Pancreas (tissue), 10 donors: ENCODE results near the gene C11orf86. TPM values are rescaled to one million over a fixed set of nuclear protein-coding genes. Genes with fewer than 3 reads are reported as not detected.

Experiments
- ATAC-seq, 4 donors: fragments of 200-7000 bp; cut with Tn5 transposase; one replicate each; pipeline versions ENCODE4 v1.8.0 to v1.9.1; 2020; ENCODE audit warnings: mild to moderate bottlenecking in 4 of 4, moderate library complexity in 4 of 4
- DNase-seq, 6 donors: peaks; one replicate each; pipeline ENCODE4 v3.0.0-alpha.2; 2020
- FAIRE-seq: peaks from 2 replicates; lab custom pipeline; 2012; peaks lifted over from hg19 to GRCh38; lab: Jason Lieb, UNC
- H3K27ac ChIP-seq, 4 donors: fragments of 200-600 bp; sonication (generic); 1 replicate in 3 of 4; 2 replicates in 1 of 4; pipeline versions ENCODE4 v1.5.0 to v1.8.0; 2020
- H3K27me3 ChIP-seq, 4 donors: fragments of 200-600 bp; one replicate each; pipeline ENCODE4 v1.8.0; 2021
- H3K36me3 ChIP-seq, 3 donors: fragments of 200-600 bp; sonication (generic) in 1 of 3; one replicate each; pipeline versions ENCODE4 v1.5.0 to v1.8.0; 2020 to 2021
- H3K4me1 ChIP-seq, 3 donors: fragments of 200-600 bp; one replicate each; pipeline ENCODE4 v1.8.0; 2021
- H3K4me3 ChIP-seq, 4 donors: fragments of 200-600 bp; sonication (generic) in 2 of 4; one replicate each; pipeline versions ENCODE4 v1.5.0 to v1.8.0; 2020 to 2021
- H3K9me3 ChIP-seq, 4 donors: fragments of 200-600 bp; one replicate each; pipeline ENCODE4 v1.8.0; 2021
- CTCF ChIP-seq, 4 donors: fragments of 200-600 bp; sonication (generic) in 3 of 4; IDR thresholded peaks; one replicate each; pipeline versions ENCODE4 v1.5.0 to v1.8.0; 2021; ENCODE audit warnings: antibody characterized with exemption in 4 of 4
- whole genome bisulfite sequencing, 2 donors: extraction: QIAGEN DNeasy Blood & Tissue Kit; methylation state at CpG; one replicate each; pipeline ENCODE4 v1.1.7; 2013; 5-methylcytosine and 5-hydroxymethylcytosine counted together
- intact Hi-C, 3 donors: fragments of 100-400 bp; cut with DNase I; formaldehyde crosslinking; loops; one replicate each; pipeline versions ENCODE4 v1.11.1 to v1.14.2; 2022
- polyA plus RNA-seq, 2 donors: library from polyadenylated mRNA; stranded (reverse); fragments of 200-250 nt; gene quantifications; one replicate each; pipeline ENCODE4 v1.2.3, GENCODE V29; 2013
- total RNA-seq, 6 donors: library from RNA; stranded (reverse); fragmentation: NEBNext Ultra II Directional in 4 of 6; extraction: Animal tissue kit (Norgen Biotek cat#: 25700) in 4 of 6; gene quantifications; one replicate each; pipeline versions ENCODE4 v1.2.1 to v1.2.4, GENCODE V29; 2021 to 2023
- donor health status: healthy with polysubstance abuse.
- donor health status: DM: no; HTN: no; CAD: no; lungs with moderate emphysema.
- donor health status: DM: no; HTN: no; CAD: no.
- donor health status: control.
- donor health status: control.
- donor health status: Bipolar disorder and iron deficiency.
- donor health status: DM: yes; HTN: yes; CAD: no.
- donor health status: DM: no; HTN: no; CAD: no.
- donor health status: DM: no; HTN: no; CAD: no.
- donor health status: DM: yes; HTN: yes; CAD: no.

C11orf86 gene
- total and polyA plus RNA-seq, 8 donors, result 0.07 to 0.38 TPM; not detected in 6

- no peaks in the 10 kb centered on the region for H3K4me1 ChIP-seq
Observed at GRCh38 chr11:66973956-66974580, 1.0 kb upstream of the C11orf86 start.

GRCh38 chr11:66975405-66976027 is 412 bp downstream of the C11orf86 start:
- no peak for TF ChIP-seq CTCF (IDR thresholded peaks at IDR 0.05)
- H3K4me3 ChIP-seq, result no peak overlapping the region
- no peaks in the 10 kb centered on the region for H3K4me1 ChIP-seq
- 66 to 68% methylated on average over 11 of the region's 11 CpGs for WGBS, 2 donors
- no peak for DNase-seq
- no peak for ATAC-seq
- no peak for FAIRE-seq
- H3K9me3 ChIP-seq, result no peaks in the 10 kb centered on the region
- H3K27ac ChIP-seq, result no peak overlapping the region
- H3K27me3 ChIP-seq, result no peaks in the 10 kb centered on the region
- intact Hi-C loops, result no loop called here
- no peaks in the 10 kb centered on the region for H3K36me3 ChIP-seq

More at GRCh38 chr11:66973956-66974580, 1.0 kb upstream of the C11orf86 start:
- Histone ChIP-seq H3K27me3 (no peaks in the 10 kb centered on the region), H3K4me3 (no peak overlapping the region), H3K9me3 (no peaks in the 10 kb centered on the region), H3K36me3 (no peaks in the 10 kb centered on the region), H3K27ac (no peak overlapping the region)
- no peak for FAIRE-seq
- no peak for ATAC-seq
- intact Hi-C loops, result no loop called here
- no peak for TF ChIP-seq CTCF (IDR thresholded peaks at IDR 0.05)
- DNase-seq, result no peak
- 74 to 85% methylated on average over 8 of the region's 8 CpGs for WGBS, 2 donors

GRCh38 chr11:66976028-66976467 is 944 bp downstream of the C11orf86 start:
- FAIRE-seq (no peak), ATAC-seq (peak in 1 of 4 donors; percentile 45), DNase-seq (no peak)
- no peaks in the 10 kb centered on the region for H3K36me3 ChIP-seq
- no peak overlapping the region for H3K4me3 ChIP-seq
- 59 to 63% methylated on average over 9 of the region's 9 CpGs for WGBS, 2 donors
- intact Hi-C loops, result no loop called here
- H3K27me3 ChIP-seq, result no peaks in the 10 kb centered on the region
- no peaks in the 10 kb centered on the region for H3K4me1 ChIP-seq
- no peak for TF ChIP-seq CTCF (IDR thresholded peaks at IDR 0.05)
- H3K9me3 ChIP-seq, result no peaks in the 10 kb centered on the region
- no peak overlapping the region for H3K27ac ChIP-seq

GRCh38 chr11:66976925-66977324 is 1.8 kb downstream of the C11orf86 start:
- DNase-seq, result no peak
- intact Hi-C loops, result no loop called here

More at GRCh38 chr11:66976925-66977324, 1.8 kb downstream of the C11orf86 start:
- no peak overlapping the region for H3K27ac ChIP-seq
- H3K4me3 ChIP-seq, result no peak overlapping the region
- no peak for FAIRE-seq
- no peak for TF ChIP-seq CTCF (IDR thresholded peaks at IDR 0.05)
- no peaks in the 10 kb centered on the region for H3K36me3 ChIP-seq
- H3K4me1 ChIP-seq, result no peaks in the 10 kb centered on the region
- no peaks in the 10 kb centered on the region for H3K27me3 ChIP-seq
- no peaks in the 10 kb centered on the region for H3K9me3 ChIP-seq
- ATAC-seq, result no peak
- WGBS, 2 donors, result 75 to 91% methylated on average over 4 to 6 of the region's 6 CpGs
